Measurements from ENCODE around the gene OMP. TPM values are rescaled to one million over a fixed set of nuclear protein-coding genes. Genes with fewer than 3 reads are reported as not detected.

The OMP gene
- total and polyA plus RNA-seq, 2 experiments from 2014 or later: not detected

DNA sequence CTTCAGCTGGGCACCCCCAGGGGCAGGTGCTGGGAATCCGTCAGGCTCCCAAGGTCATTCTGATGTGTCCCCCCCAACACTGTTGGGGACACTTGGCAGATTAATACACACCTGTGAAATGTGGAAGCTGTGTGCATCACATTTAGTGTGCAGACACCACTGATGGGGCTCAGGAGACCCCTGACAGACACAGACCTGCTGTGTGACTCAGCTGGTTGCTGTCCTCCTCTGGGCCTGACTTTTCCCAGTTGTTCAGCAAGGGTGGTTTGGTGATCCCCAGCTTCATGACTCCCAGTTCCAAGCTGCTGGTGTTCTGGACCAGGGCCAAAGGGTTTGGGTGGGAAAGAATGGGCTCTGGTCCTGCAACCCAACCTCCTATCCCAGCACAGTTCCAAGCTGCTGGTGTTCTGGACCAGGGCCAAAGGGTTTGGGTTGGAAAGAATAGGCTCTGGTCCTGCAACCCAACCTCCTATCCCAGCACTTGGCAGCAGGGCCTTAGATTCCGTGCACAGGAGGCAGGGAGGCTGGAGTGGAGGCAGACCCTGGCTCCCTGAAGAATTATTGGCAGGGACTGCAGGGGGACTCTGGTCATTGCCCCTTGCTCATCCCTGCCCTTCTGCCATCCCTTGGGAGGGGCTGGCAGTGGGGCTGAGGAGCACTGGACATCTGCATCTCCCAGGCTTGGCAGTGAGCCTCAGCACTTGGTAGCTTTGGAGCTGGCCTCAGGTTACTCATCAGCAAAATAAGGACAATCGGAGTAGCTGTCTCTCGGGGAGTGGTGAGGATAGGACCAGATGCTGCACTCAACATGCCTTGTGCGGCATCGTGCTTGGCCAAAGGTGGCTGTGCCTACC lies 8.4 kb upstream of the OMP start:
- H3K9me3 ChIP-seq (ENCODE audit: low read depth): no peaks in the 10 kb centered on the region
- no peak overlapping the region for H3K27ac ChIP-seq
- no peak overlapping the region for H2AFZ ChIP-seq
- WGBS (ENCODE audit: low lambda C conversion rate, missing lambda C conversion rate): 96% methylated on average over 6 of the region's 6 CpGs
- no peaks in the 10 kb centered on the region for H3K79me2 ChIP-seq
- no peaks in the 10 kb centered on the region for H4K20me1 ChIP-seq (ENCODE audit: insufficient read depth, poor library complexity, severe bottlenecking)
- H3K36me3 ChIP-seq (replicated peaks; ENCODE audit: insufficient read depth, low read depth): no peaks in the 10 kb centered on the region
- no peaks in the 10 kb centered on the region for H3K27me3 ChIP-seq
- TF ChIP-seq EZH2phosphoT487 (IDR thresholded peaks at IDR 0.05; ENCODE audit: low read depth, severe bottlenecking, unreplicated experiment): no peak
- TF ChIP-seq, protein P1, sequence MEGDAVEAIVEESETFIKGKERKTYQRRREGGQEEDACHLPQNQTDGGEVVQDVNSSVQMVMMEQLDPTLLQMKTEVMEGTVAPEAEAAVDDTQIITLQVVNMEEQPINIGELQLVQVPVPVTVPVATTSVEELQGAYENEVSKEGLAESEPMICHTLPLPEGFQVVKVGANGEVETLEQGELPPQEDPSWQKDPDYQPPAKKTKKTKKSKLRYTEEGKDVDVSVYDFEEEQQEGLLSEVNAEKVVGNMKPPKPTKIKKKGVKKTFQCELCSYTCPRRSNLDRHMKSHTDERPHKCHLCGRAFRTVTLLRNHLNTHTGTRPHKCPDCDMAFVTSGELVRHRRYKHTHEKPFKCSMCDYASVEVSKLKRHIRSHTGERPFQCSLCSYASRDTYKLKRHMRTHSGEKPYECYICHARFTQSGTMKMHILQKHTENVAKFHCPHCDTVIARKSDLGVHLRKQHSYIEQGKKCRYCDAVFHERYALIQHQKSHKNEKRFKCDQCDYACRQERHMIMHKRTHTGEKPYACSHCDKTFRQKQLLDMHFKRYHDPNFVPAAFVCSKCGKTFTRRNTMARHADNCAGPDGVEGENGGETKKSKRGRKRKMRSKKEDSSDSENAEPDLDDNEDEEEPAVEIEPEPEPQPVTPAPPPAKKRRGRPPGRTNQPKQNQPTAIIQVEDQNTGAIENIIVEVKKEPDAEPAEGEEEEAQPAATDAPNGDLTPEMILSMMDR (IDR thresholded peaks at IDR 0.05; ENCODE audit: poor library complexity): no peak
- no peak for TF ChIP-seq EZH2 (IDR thresholded peaks at IDR 0.05; ENCODE audit: borderline replicate concordance)
- peaks cover 2% of the 10 kb centered on the region for H3K4me1 ChIP-seq (ENCODE audit: insufficient read depth)
- H3K4me2 ChIP-seq: no peak overlapping the region
- no peak for DNase-seq (ENCODE audit: low spot score)
- no peaks in the 10 kb centered on the region for H3K9me2 ChIP-seq (replicated peaks; ENCODE audit: insufficient read depth)
- H3K4me3 ChIP-seq: no peak overlapping the region

DNA sequence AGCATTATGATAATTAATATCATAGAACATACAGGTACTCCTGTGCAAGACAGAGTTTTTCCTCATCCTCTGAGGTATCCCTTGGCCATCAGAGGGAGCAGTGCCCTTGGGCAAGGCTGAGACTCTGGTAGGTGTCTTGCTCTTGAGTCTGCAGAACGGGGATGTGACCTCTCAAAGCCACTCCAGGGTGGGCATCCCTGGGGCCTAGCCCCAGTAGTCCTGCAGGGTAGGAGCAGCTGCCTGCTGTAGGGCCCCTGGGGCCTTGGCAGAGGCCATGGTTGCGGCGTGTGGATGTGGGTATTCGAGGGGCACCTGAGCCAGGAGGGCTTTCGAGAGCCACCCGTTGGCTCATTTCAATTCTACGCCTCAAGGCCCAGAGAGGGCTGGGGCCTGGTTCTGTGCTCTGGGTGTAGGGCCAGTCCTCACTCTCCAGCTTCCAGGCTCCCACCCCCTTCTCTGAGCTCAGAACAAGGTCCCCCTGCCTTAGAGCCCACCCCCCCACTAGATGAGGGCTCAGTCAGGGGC lies 7.7 kb upstream of the OMP start:
- H3K79me2 ChIP-seq: no peaks in the 10 kb centered on the region
- no peaks in the 10 kb centered on the region for H3K9me3 ChIP-seq (ENCODE audit: low read depth)
- H3K36me3 ChIP-seq (replicated peaks; ENCODE audit: insufficient read depth, low read depth): no peaks in the 10 kb centered on the region
- TF ChIP-seq EZH2 (IDR thresholded peaks at IDR 0.05; ENCODE audit: borderline replicate concordance): no peak
- no peak for TF ChIP-seq EZH2phosphoT487 (IDR thresholded peaks at IDR 0.05; ENCODE audit: low read depth, severe bottlenecking, unreplicated experiment)
- TF ChIP-seq, protein P1 (IDR thresholded peaks at IDR 0.05; ENCODE audit: poor library complexity): no peak
- H2AFZ ChIP-seq: no peak overlapping the region
- H3K27me3 ChIP-seq: no peaks in the 10 kb centered on the region
- H4K20me1 ChIP-seq (ENCODE audit: insufficient read depth, poor library complexity, severe bottlenecking): no peaks in the 10 kb centered on the region
- H3K27ac ChIP-seq: peak overlapping the region; percentile 58
- H3K9me2 ChIP-seq (replicated peaks; ENCODE audit: insufficient read depth): no peaks in the 10 kb centered on the region
- peaks cover 2% of the 10 kb centered on the region for H3K4me1 ChIP-seq (ENCODE audit: insufficient read depth)
- no peak overlapping the region for H3K4me3 ChIP-seq
- 93% methylated on average over 7 of the region's 7 CpGs for WGBS (ENCODE audit: low lambda C conversion rate, missing lambda C conversion rate)
- no peak overlapping the region for H3K4me2 ChIP-seq
- no peak for DNase-seq (ENCODE audit: low spot score)

DNA sequence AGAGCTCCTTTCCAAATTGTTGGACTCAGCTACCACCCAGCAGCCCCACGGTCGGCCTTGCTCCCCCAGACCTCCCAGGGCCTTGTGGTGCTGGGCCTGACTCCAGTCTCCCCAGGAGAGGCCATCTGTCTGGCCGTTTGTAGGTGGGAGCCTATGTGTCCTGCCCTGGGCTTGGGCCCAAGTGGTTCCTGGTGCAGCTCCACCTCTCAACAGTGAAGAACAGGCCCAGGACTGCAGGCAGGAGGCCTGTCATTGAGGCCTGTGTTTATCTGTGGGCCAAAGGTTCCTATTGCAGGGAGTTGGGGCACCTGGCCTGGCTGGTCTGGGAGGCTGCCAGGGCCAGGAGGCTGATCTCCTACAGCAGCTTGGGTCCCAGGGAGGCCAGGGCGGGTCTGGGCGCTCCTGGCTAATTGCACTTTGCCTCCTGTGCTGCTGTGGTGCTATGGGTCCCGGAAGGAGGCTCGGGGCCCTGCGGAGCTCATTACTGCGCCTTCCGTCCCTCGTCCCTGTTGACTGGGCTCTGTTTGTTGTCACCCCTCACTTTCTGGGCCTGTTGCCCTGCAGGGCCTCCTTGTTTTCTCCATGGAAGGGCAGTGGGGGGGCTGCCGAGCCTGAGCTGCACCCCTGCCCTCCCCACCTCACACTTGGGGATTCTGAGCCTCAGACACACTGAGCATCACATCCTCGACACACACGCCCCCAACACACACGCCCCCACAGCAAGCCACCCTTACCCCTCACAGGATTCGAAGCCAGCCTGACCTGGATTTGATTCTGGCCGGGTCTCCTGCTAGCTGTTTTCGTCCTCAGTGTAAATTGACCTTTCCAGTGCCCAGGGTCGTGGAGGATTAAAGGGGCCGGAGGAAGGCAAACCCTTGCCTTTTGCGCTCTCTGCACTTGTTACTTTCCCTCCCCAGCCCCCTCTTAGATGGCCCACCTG lies 6.8 kb upstream of the OMP start:
- Histone ChIP-seq H3K79me2 (no peaks in the 10 kb centered on the region), H3K9me3 (ENCODE audit: low read depth) (no peaks in the 10 kb centered on the region), H3K27me3 (no peaks in the 10 kb centered on the region), H2AFZ (no peak overlapping the region), H4K20me1 (ENCODE audit: insufficient read depth, poor library complexity, severe bottlenecking) (no peaks in the 10 kb centered on the region), H3K36me3 (replicated peaks; ENCODE audit: insufficient read depth, low read depth) (no peaks in the 10 kb centered on the region), H3K9me2 (replicated peaks; ENCODE audit: insufficient read depth) (no peaks in the 10 kb centered on the region), H3K4me2 (no peak overlapping the region), H3K27ac (peak overlapping the region; percentile 58), H3K4me3 (no peak overlapping the region), H3K4me1 (ENCODE audit: insufficient read depth) (peaks cover 2% of the 10 kb centered on the region)
- no peak for TF ChIP-seq EZH2 (IDR thresholded peaks at IDR 0.05; ENCODE audit: borderline replicate concordance)
- TF ChIP-seq EZH2phosphoT487 (IDR thresholded peaks at IDR 0.05; ENCODE audit: low read depth, severe bottlenecking, unreplicated experiment): no peak
- TF ChIP-seq, protein P1 (IDR thresholded peaks at IDR 0.05; ENCODE audit: poor library complexity): no peak
- DNase-seq (ENCODE audit: low spot score): peak; percentile 57
- 74% methylated on average over 21 of the region's 21 CpGs for WGBS (ENCODE audit: low lambda C conversion rate, missing lambda C conversion rate)
